HepG2 (cell line): Measurements from ENCODE around the gene BBS1. TPM values are rescaled to one million over a fixed set of nuclear protein-coding genes. Genes with fewer than 3 reads are reported as not detected.

Experiments
- BCL6 ChIP-seq: IDR thresholded peaks from 2 replicates; pipeline ENCODE4 v1.6.1; 2016; ENCODE audit warnings: missing genetic modification reagents, missing compliant biosample characterization
- E2F5 ChIP-seq: sonication (generic); formaldehyde crosslinking; conservative IDR thresholded peaks from 2 replicates; pipeline ENCODE4 v1.4.0; 2020; ENCODE audit warnings: missing genetic modification reagents
- EEA1 ChIP-seq: sonication (generic); formaldehyde crosslinking; IDR thresholded peaks from 2 replicates; pipeline ENCODE4 v1.5.1; 2020; ENCODE audit warnings: mild to moderate bottlenecking, missing genetic modification reagents, borderline replicate concordance
- ELF3 ChIP-seq: IDR thresholded peaks from 2 replicates; pipeline ENCODE4 v1.6.1; 2016; ENCODE audit warnings: missing genetic modification reagents, missing compliant biosample characterization
- GABPA ChIP-seq, 2 experiments: IDR thresholded peaks; 2 replicates each; pipeline ENCODE4 v1.6.1; 2011 to 2016; ENCODE audit warnings: low read depth in 2 of 2, low read length in 1 of 2, missing biosample characterization in 1 of 2, missing genetic modification characterization in 1 of 2
- GATAD1 ChIP-seq: IDR thresholded peaks from 2 replicates; pipeline ENCODE4 v1.6.1; 2016; ENCODE audit warnings: missing genetic modification reagents, missing compliant biosample characterization
- HHEX ChIP-seq: IDR thresholded peaks from 2 replicates; pipeline ENCODE4 v1.6.1; 2016; ENCODE audit warnings: control low read depth
- HINFP ChIP-seq: sonication (generic); formaldehyde crosslinking; IDR thresholded peaks from 2 replicates; pipeline ENCODE4 v1.4.0; 2020; ENCODE audit warnings: low read depth, mild to moderate bottlenecking, missing genetic modification reagents
- HIVEP1 ChIP-seq: sonication (generic); formaldehyde crosslinking; IDR thresholded peaks from 2 replicates; pipeline ENCODE4 v1.4.0; 2020; ENCODE audit warnings: mild to moderate bottlenecking, missing genetic modification reagents
- HNRNPK ChIP-seq: fragments of 200-400 bp; formaldehyde crosslinking; IDR thresholded peaks from 2 replicates; pipeline ENCODE4 v1.6.1; 2018; ENCODE audit warnings: low read length, low read depth, moderate library complexity, mild to moderate bottlenecking; ENCODE audit not compliant: poor library complexity, severe bottlenecking
- KLF12 ChIP-seq: sonication (generic); formaldehyde crosslinking; IDR thresholded peaks from 2 replicates; pipeline ENCODE4 v1.4.0; 2020; ENCODE audit warnings: missing genetic modification reagents, borderline replicate concordance
- MZF1 ChIP-seq: sonication (generic); formaldehyde crosslinking; IDR thresholded peaks from 2 replicates; pipeline ENCODE4 v1.8.1; 2023; ENCODE audit warnings: mild to moderate bottlenecking, missing genetic modification reagents, borderline replicate concordance
- NKX3-1 ChIP-seq: sonication (generic); formaldehyde crosslinking; IDR thresholded peaks from 2 replicates; pipeline ENCODE4 v1.5.0; 2020; ENCODE audit warnings: missing genetic modification reagents
- NR2C2 ChIP-seq: sonication (generic); formaldehyde crosslinking; IDR thresholded peaks from 2 replicates; pipeline ENCODE4 v1.4.0; 2020; ENCODE audit warnings: missing genetic modification reagents, mild to moderate bottlenecking, moderate library complexity, borderline replicate concordance
- PHF21A ChIP-seq: sonication (generic); formaldehyde crosslinking; IDR thresholded peaks from 2 replicates; pipeline ENCODE4 v1.5.0; 2020; ENCODE audit warnings: mild to moderate bottlenecking, missing genetic modification reagents
- RCOR2 ChIP-seq: IDR thresholded peaks from 2 replicates; pipeline ENCODE4 v1.6.1; 2016; ENCODE audit warnings: missing biosample characterization, missing genetic modification reagents
- SNRNP70 ChIP-seq: fragments of 200-400 bp; formaldehyde crosslinking; IDR thresholded peaks from 2 replicates; pipeline ENCODE4 v1.6.1; 2017; ENCODE audit warnings: mild to moderate bottlenecking, low read depth, low read length, moderate library complexity
- SP1 ChIP-seq, 2 experiments: fragments of 450-650 bp in 1 of 2; sonication (generic) in 1 of 2; formaldehyde crosslinking in 1 of 2; IDR thresholded peaks; 2 replicates each; pipeline versions ENCODE4 v1.4.0 to v1.6.1; 2016 to 2020; ENCODE audit warnings: missing genetic modification reagents in 1 of 2
- SRF ChIP-seq: IDR thresholded peaks from 2 replicates; pipeline ENCODE4 v1.6.1; 2011; ENCODE audit warnings: mild to moderate bottlenecking, low read depth, low read length, moderate library complexity
- TFE3 ChIP-seq: IDR thresholded peaks from 2 replicates; pipeline ENCODE4 v1.6.1; 2016
- TMF1 ChIP-seq: sonication (generic); formaldehyde crosslinking; IDR thresholded peaks from 2 replicates; pipeline ENCODE4 v1.8.1; 2022; ENCODE audit warnings: low read depth, missing genetic modification reagents
- ZNF333 ChIP-seq: sonication (generic); formaldehyde crosslinking; IDR thresholded peaks from 2 replicates; pipeline ENCODE4 v1.4.0; 2020; ENCODE audit warnings: mild to moderate bottlenecking, missing genetic modification reagents, borderline replicate concordance
- ZNF343 ChIP-seq: sonication (generic); formaldehyde crosslinking; IDR thresholded peaks from 2 replicates; pipeline ENCODE4 v1.4.0; 2020; ENCODE audit warnings: mild to moderate bottlenecking, missing genetic modification reagents
- ZNF549 ChIP-seq: sonication (generic); formaldehyde crosslinking; IDR thresholded peaks from 2 replicates; pipeline ENCODE4 v1.5.0; 2020; ENCODE audit warnings: missing genetic modification reagents
- ZNF691 ChIP-seq: sonication (generic); formaldehyde crosslinking; IDR thresholded peaks from 2 replicates; pipeline ENCODE4 v1.4.0; 2020; ENCODE audit warnings: missing genetic modification reagents, low read depth, mild to moderate bottlenecking, borderline replicate concordance
- ZNF841 ChIP-seq: sonication (generic); formaldehyde crosslinking; IDR thresholded peaks from 2 replicates; pipeline ENCODE4 v1.8.1; 2023; ENCODE audit warnings: missing genetic modification reagents, borderline replicate concordance
- polyA plus RNA-seq, 8 experiments: library from polyadenylated mRNA; depleted of rRNA in 3 of 8; stranded (reverse) in 7 of 8; unstranded in 1 of 8; fragments of >200 nt; fragmentation: Illumina TruSeq in 4 of 8; extraction: Trizol in 4 of 8; gene quantifications; 2 replicates each; pipeline versions ENCODE4 v1.2.1 to v1.2.3, GENCODE V29; 2011 to 2016; ENCODE audit warnings: low read depth in 4 of 8, missing spikeins in 1 of 8, mixed read lengths in 1 of 8; ENCODE audit not compliant: insufficient read depth in 1 of 8
- total RNA-seq, 5 experiments: library from RNA; depleted of rRNA; stranded (reverse); fragments of >200 nt; fragmentation: Illumina TruSeq; extraction: Trizol; gene quantifications; 2 replicates each; pipeline ENCODE4 v1.2.3, GENCODE V29; 2016; ENCODE audit warnings: low read depth in 1 of 5

The BBS1 gene
- total and polyA plus RNA-seq, 2 of the 13 experiments (the other 11 are each of a cell fraction or from before 2014, with no cell fraction given): 11.7 to 14.1 TPM

GRCh38 chr11:66480117-66480938, 30.1 kb upstream of the BBS1 start, which contains the start of gene DPP3 (continued):
- no peak for TF ChIP-seq ZNF691 (CRISPR knock-in tag)
- TF ChIP-seq ZNF333 (CRISPR knock-in tag): peak; percentile 61; the same call in 1 of the 2 replicates
- TF ChIP-seq BCL6: peak; percentile 43
- TF ChIP-seq GABPA (IDR thresholded peaks at IDR 0.05; ENCODE audit: low read depth, low read length): peak; percentile 76
- peak; percentile 92 for TF ChIP-seq GABPA (CRISPR knock-in tag; IDR thresholded peaks at IDR 0.05; ENCODE audit: low read depth)
- TF ChIP-seq EEA1 (CRISPR knock-in tag): no peak
- no peak for TF ChIP-seq MZF1 (CRISPR knock-in tag)
- TF ChIP-seq TMF1: peak; percentile 91
- no peak; the same call in 1 of the 2 replicates for TF ChIP-seq TFE3
- TF ChIP-seq HHEX (CRISPR knock-in tag): no peak
- TF ChIP-seq RCOR2: peak; percentile 75; the same call in 1 of the 2 replicates
- no peak for TF ChIP-seq KLF12 (CRISPR knock-in tag)
- peak; percentile 51 for TF ChIP-seq HIVEP1 (CRISPR knock-in tag)
- peak; percentile 84 for TF ChIP-seq GATAD1 (CRISPR knock-in tag)
- TF ChIP-seq SRF: no peak
- TF ChIP-seq ELF3: peak; percentile 93
- no peak; the same call in 1 of the 2 replicates for TF ChIP-seq NKX3-1 (CRISPR knock-in tag)
- no peak for TF ChIP-seq HINFP (CRISPR knock-in tag)
- TF ChIP-seq ZNF343: no peak
- no peak for TF ChIP-seq ZNF841 (CRISPR knock-in tag)
- TF ChIP-seq PHF21A: peak; percentile 79
- TF ChIP-seq HNRNPK: peak; percentile 65
- TF ChIP-seq SNRNP70: no peak
- TF ChIP-seq SP1 (IDR thresholded peaks at IDR 0.05): no peak
- TF ChIP-seq SP1 (CRISPR knock-in tag; IDR thresholded peaks at IDR 0.05): peak; percentile 66
- peak; percentile 73 for TF ChIP-seq NR2C2 (CRISPR knock-in tag)
- TF ChIP-seq E2F5 (CRISPR knock-in tag): no peak
- no peak for TF ChIP-seq ZNF549
